K562 (cell line): ENCODE measurements around the gene CNTRL. TPM values are rescaled to one million over a fixed set of nuclear protein-coding genes. Genes with fewer than 3 reads are reported as not detected.

Experiments used
- ARNT ChIP-seq, 2 experiments: fragments of 450-650 bp; IDR thresholded peaks; 2 replicates each; pipeline ENCODE4 v1.6.1; 2016; ENCODE audit warnings: mild to moderate bottlenecking in 1 of 2
- BRF1 ChIP-seq: IDR thresholded peaks from 3 replicates; pipeline ENCODE4 v1.6.1; 2011; ENCODE audit warnings: borderline replicate concordance, mild to moderate bottlenecking; ENCODE audit not compliant: insufficient read length; ENCODE audit errors: extremely low read depth
- CC2D1A ChIP-seq: fragments of 450-650 bp; IDR thresholded peaks from 2 replicates; pipeline ENCODE4 v1.6.1; 2017; ENCODE audit warnings: mild to moderate bottlenecking
- CTBP1 ChIP-seq: fragments of 450-650 bp; IDR thresholded peaks from 2 replicates; pipeline ENCODE4 v1.6.1; 2016; ENCODE audit warnings: borderline replicate concordance
- CUX1 ChIP-seq: fragments of 200-800 bp; sonication (Bioruptor generic); IDR thresholded peaks from 2 replicates; pipeline ENCODE4 v1.6.1; 2016; ENCODE audit warnings: missing genetic modification characterization, missing compliant biosample characterization
- ESRRB ChIP-seq: fragments of 250-450 bp; sonication (Bioruptor Pico); IDR thresholded peaks from 2 replicates; pipeline ENCODE4 v1.5.0; 2020; ENCODE audit warnings: mild to moderate bottlenecking, moderate library complexity, borderline replicate concordance
- FIP1L1 ChIP-seq: fragments of 200-400 bp; formaldehyde crosslinking; IDR thresholded peaks from 2 replicates; pipeline ENCODE4 v1.6.1; 2018; ENCODE audit warnings: mild to moderate bottlenecking, low read depth, low read length; ENCODE audit not compliant: poor library complexity, severe bottlenecking
- GABPB1 ChIP-seq: sonication (generic); formaldehyde crosslinking; IDR thresholded peaks from 2 replicates; pipeline ENCODE4 v1.8.0; 2022; ENCODE audit warnings: mild to moderate bottlenecking, missing genetic modification reagents
- NBN ChIP-seq: fragments of 450-650 bp; IDR thresholded peaks from 2 replicates; pipeline ENCODE4 v1.6.1; 2016; ENCODE audit warnings: low read depth, mild to moderate bottlenecking
- NR2C1 ChIP-seq, 2 experiments: fragments of 450-650 bp; IDR thresholded peaks; 2 replicates each; pipeline ENCODE4 v1.6.1; 2017; ENCODE audit warnings: mild to moderate bottlenecking in 2 of 2, antibody characterized with exemption in 1 of 2, inconsistent platforms in 1 of 2, missing compliant biosample characterization in 1 of 2, missing genetic modification characterization in 1 of 2
- PPARD ChIP-seq: fragments of 250-450 bp; sonication (Bioruptor Pico); IDR thresholded peaks from 2 replicates; pipeline ENCODE4 v1.8.0; 2022; ENCODE audit warnings: inconsistent platforms, mild to moderate bottlenecking, moderate library complexity
- PRMT5 ChIP-seq: sonication (generic); formaldehyde crosslinking; IDR thresholded peaks from 2 replicates; pipeline ENCODE4 v1.5.0; 2020; ENCODE audit warnings: missing genetic modification reagents
- PTTG1 ChIP-seq: fragments of 450-650 bp; IDR thresholded peaks from 2 replicates; pipeline ENCODE4 v1.6.1; 2016; ENCODE audit warnings: low read depth, mild to moderate bottlenecking, missing genetic modification characterization, missing compliant biosample characterization
- RBM25 ChIP-seq: fragments of 200-400 bp; formaldehyde crosslinking; IDR thresholded peaks from 2 replicates; pipeline ENCODE4 v1.6.1; 2018; ENCODE audit warnings: low read length, low read depth, moderate library complexity; ENCODE audit not compliant: severe bottlenecking
- SMARCC2 ChIP-seq: fragments of 450-650 bp; IDR thresholded peaks from 2 replicates; pipeline ENCODE4 v1.6.1; 2017; ENCODE audit warnings: antibody characterized with exemption, moderate library complexity, mild to moderate bottlenecking, low read depth
- SREBF2 ChIP-seq: sonication (generic); formaldehyde crosslinking; IDR thresholded peaks from 2 replicates; pipeline ENCODE4 v1.4.0; 2020; ENCODE audit warnings: mild to moderate bottlenecking, missing genetic modification reagents
- TAF9B ChIP-seq: fragments of 450-650 bp; IDR thresholded peaks from 2 replicates; pipeline ENCODE4 v1.6.1; 2018; ENCODE audit warnings: mild to moderate bottlenecking; ENCODE audit not compliant: partially characterized antibody
- ZFP91 ChIP-seq: sonication (generic); formaldehyde crosslinking; IDR thresholded peaks from 2 replicates; pipeline ENCODE4 v1.8.0; 2022; ENCODE audit warnings: mild to moderate bottlenecking, missing genetic modification reagents
- ZNF316 ChIP-seq: fragments of 450-650 bp; IDR thresholded peaks from 2 replicates; pipeline ENCODE4 v1.6.1; 2016
- ZNF41 ChIP-seq: fragments of 250-450 bp; sonication (Bioruptor Pico); conservative IDR thresholded peaks from 2 replicates; pipeline ENCODE4 v1.4.0; 2020; ENCODE audit warnings: mild to moderate bottlenecking
- polyA plus RNA-seq, 8 experiments: library from polyadenylated mRNA; depleted of rRNA in 4 of 8; stranded (reverse) in 5 of 8; unstranded in 3 of 8; fragments of >200 nt; fragmentation: Nextera tagmentation in 2 of 8; fragmentation: Illumina TruSeq in 1 of 8; extraction: Ambion mirVana in 2 of 8; extraction: Trizol in 1 of 8; gene quantifications; 2 replicates each; pipeline versions ENCODE4 v1.2.1 to v1.2.3, GENCODE V29; 2011 to 2014; ENCODE audit warnings: inconsistent platforms in 1 of 8, missing spikeins in 1 of 8
- total RNA-seq, 7 experiments: library from RNA; depleted of rRNA in 6 of 7; stranded (reverse); fragments of >200 nt in 6 of 7; fragmentation: Illumina TruSeq in 2 of 7; extraction: Trizol in 2 of 7; gene quantifications; 2 replicates each; pipeline versions ENCODE4 v1.2.1 to v1.2.3, GENCODE V29; 2011 to 2021; ENCODE audit warnings: low replicate concordance in 1 of 7
- TF ChIP-seq, protein P1 (sequence below): sonication (generic); formaldehyde crosslinking; IDR thresholded peaks from 2 replicates; pipeline ENCODE4 v1.5.0; 2020; ENCODE audit warnings: missing genetic modification reagents

Gene CNTRL
- total and polyA plus RNA-seq, 9 of the 15 experiments (the other 6 are each of a cell fraction or from before 2014, with no cell fraction given), result 9.2 to 28.9 (median 20.5) TPM

DNA sequence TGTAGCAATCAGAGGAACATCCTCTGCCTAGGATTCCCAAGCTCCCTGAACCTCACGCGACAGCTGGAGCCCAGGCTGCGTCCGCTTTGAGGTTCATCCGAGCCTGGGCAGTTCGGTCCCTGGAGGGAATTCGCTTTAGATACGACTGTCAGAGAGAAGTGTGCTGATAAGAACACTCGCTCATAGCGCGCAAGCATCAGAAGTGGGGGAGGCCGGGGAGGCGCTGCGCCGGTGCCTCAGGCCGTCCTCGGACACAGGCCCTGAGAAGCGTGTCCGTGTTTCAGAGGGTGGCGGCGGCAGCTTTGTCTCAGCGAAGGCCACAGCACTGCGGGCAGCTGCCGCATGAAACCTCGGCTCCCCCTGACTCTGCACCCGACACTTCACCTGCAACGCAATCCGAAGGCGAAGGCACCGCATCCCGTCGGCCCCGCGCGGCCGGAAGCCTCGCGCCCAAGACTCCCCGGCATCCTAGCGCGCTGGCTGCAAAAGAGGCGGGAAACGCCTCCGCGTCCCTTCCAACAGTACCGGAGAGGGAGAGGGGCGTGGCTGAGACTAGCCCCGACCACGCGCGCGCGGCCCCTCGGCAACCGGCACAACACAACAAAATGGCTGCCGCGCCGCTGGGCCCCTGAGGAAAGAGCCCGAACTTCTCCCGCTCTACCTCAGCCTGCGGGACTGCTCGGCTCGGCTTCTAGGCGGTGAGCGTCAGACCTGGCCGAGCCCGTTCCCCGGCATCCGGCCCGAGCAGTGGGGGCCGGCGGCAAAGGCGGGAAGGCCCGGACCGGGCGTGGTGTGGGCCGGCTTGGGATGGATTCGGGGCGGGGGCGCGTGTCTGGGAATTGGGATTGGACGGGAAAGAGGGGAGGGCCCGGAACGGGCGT is at the start of gene CNTRL (continued):
- TF ChIP-seq CUX1 (CRISPR knock-in tag) (no peak), PRMT5 (CRISPR knock-in tag) (peak; percentile 42; the same call in 1 of the 2 replicates), RBM25 (no peak), SREBF2 (CRISPR knock-in tag) (peak; percentile 96), SMARCC2 (0 out of 2 replicates have a peak, but pooled peaks have one; percentile 8), CTBP1 (peak; percentile 98), TAF9B (peak; percentile 82), GABPB1 (CRISPR knock-in tag) (peak; percentile 89), ZNF41 (CRISPR knock-in tag) (no peak), ESRRB (CRISPR knock-in tag) (no peak), ZFP91 (CRISPR knock-in tag) (no peak), CC2D1A (peak; percentile 11; the same call in 1 of the 2 replicates), FIP1L1 (peak; percentile 95), NBN (peak; percentile 86), BRF1 (no peak), NR2C1 (IDR thresholded peaks at IDR 0.05) (no peak), NR2C1 (tag; IDR thresholded peaks at IDR 0.05) (no peak), ARNT (IDR thresholded peaks at IDR 0.05) (no peak; a peak in 1 of 4 replicates), PTTG1 (tag) (no peak), PPARD (CRISPR knock-in tag) (no peak), ZNF316 (no peak; the same call in 1 of the 2 replicates)
- TF ChIP-seq, protein P1, sequence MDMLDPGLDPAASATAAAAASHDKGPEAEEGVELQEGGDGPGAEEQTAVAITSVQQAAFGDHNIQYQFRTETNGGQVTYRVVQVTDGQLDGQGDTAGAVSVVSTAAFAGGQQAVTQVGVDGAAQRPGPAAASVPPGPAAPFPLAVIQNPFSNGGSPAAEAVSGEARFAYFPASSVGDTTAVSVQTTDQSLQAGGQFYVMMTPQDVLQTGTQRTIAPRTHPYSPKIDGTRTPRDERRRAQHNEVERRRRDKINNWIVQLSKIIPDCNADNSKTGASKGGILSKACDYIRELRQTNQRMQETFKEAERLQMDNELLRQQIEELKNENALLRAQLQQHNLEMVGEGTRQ (CRISPR knock-in tag), result 0 out of 2 replicates have a peak, but pooled peaks have one; percentile 8
